GM19023 (cell line): ENCODE results near the gene PGA5.

Experiments
- ATAC-seq: cut with Tn5 transposase; IDR thresholded peaks from one replicate; pipeline ENCODE4 v1.9.1; 2021; ENCODE audit warnings: mild to moderate bottlenecking, moderate library complexity; ENCODE audit not compliant: unreplicated experiment

Gene PGA5

GRCh38 chr11:61293867-61294716 is 53.1 kb downstream of the PGA5 start:
- ATAC-seq: peak; percentile 38

GRCh38 chr11:61294717-61295595 is 54.0 kb downstream of the PGA5 start, which contains the start of gene VWCE:
TSS of gene VWCE (minus strand) at chr11:61295316. CDS start at chr11:61295037, 279 bp downstream.
- peak; percentile 78 for ATAC-seq

GRCh38 chr11:61295596-61295926 is 54.6 kb downstream of the PGA5 start:
- no peak for ATAC-seq

- ATAC-seq: no peak
Observed at GRCh38 chr11:61297341-61297740, 56.4 kb downstream of the PGA5 start.

- no peak for ATAC-seq
Observed at GRCh38 chr11:61297746-61298145, 56.8 kb downstream of the PGA5 start.

GRCh38 chr11:61298663-61299244 is 57.8 kb downstream of the PGA5 start:
- no peak for ATAC-seq
